Mesendoderm (in vitro differentiated cells): ENCODE measurements around the gene SPTBN1.
"Not testable (repeated sequence)": the region's sequence is repeated elsewhere in the genome, so short reads cannot be mapped to it uniquely, and the experiment has no call there.

Experiments
- DNase-seq: peaks from one replicate; pipeline ENCODE4 v3.0.0; 2013
- H2AK5ac ChIP-seq: 2 replicates; pipeline ENCODE4 v1.6.1; 2013; ENCODE audit warnings: low read length, inconsistent platforms
- H2BK120ac ChIP-seq: 2 replicates; pipeline ENCODE4 v1.6.1; 2013; ENCODE audit warnings: low read depth, mild to moderate bottlenecking, low read length, moderate library complexity, mixed read lengths
- H2BK15ac ChIP-seq: replicated peaks from 2 replicates; pipeline ENCODE4 v1.6.1; 2013; ENCODE audit warnings: low read depth, mild to moderate bottlenecking, moderate library complexity
- H2BK5ac ChIP-seq: 2 replicates; pipeline ENCODE4 v1.6.1; 2013; ENCODE audit warnings: low read length, inconsistent platforms
- H3K18ac ChIP-seq: 2 replicates; pipeline ENCODE4 v1.6.1; 2013; ENCODE audit warnings: mild to moderate bottlenecking, low read length, mixed read lengths
- H3K23ac ChIP-seq: one replicate; pipeline ENCODE4 v1.6.1; 2013; ENCODE audit warnings: low read length
- H3K27ac ChIP-seq: 2 replicates; pipeline ENCODE4 v1.5.1; 2013; ENCODE audit warnings: low read depth, mild to moderate bottlenecking, inconsistent platforms, low read length, moderate library complexity
- H3K27me3 ChIP-seq: 2 replicates; pipeline ENCODE4 v1.6.1; 2013; ENCODE audit warnings: low read length, control low read depth, mild to moderate bottlenecking, inconsistent platforms; ENCODE audit not compliant: insufficient read depth, poor library complexity
- H3K36me3 ChIP-seq: 2 replicates; pipeline ENCODE4 v1.6.1; 2013; ENCODE audit warnings: low read length, inconsistent platforms; ENCODE audit not compliant: control insufficient read depth, insufficient read depth
- H3K4ac ChIP-seq: one replicate; pipeline ENCODE4 v1.6.1; 2013; ENCODE audit warnings: low read depth, mild to moderate bottlenecking, low read length, moderate library complexity
- H3K4me1 ChIP-seq: 2 replicates; pipeline ENCODE4 v1.6.1; 2013; ENCODE audit warnings: low read depth, low read length, inconsistent platforms; ENCODE audit not compliant: control insufficient read depth
- H3K4me2 ChIP-seq: 2 replicates; pipeline ENCODE4 v1.6.1; 2013; ENCODE audit warnings: low read length
- H3K4me3 ChIP-seq: 2 replicates; pipeline ENCODE4 v1.5.1; 2013; ENCODE audit warnings: mild to moderate bottlenecking, low read length
- H3K56ac ChIP-seq: one replicate; pipeline ENCODE4 v1.6.1; 2013; ENCODE audit warnings: low read length
- H3K79me1 ChIP-seq: 2 replicates; pipeline ENCODE4 v1.6.1; 2013; ENCODE audit warnings: low read length, inconsistent platforms
- H3K79me2 ChIP-seq: 2 replicates; pipeline ENCODE4 v1.6.1; 2013; ENCODE audit warnings: mild to moderate bottlenecking, low read length; ENCODE audit not compliant: control insufficient read depth, insufficient read depth
- H3K9ac ChIP-seq: 2 replicates; pipeline ENCODE4 v1.6.1; 2013; ENCODE audit warnings: low read length, inconsistent platforms
- H4K5ac ChIP-seq: one replicate; pipeline ENCODE4 v1.6.1; 2013; ENCODE audit warnings: low read length
- H4K8ac ChIP-seq: one replicate; pipeline ENCODE4 v1.6.1; 2013; ENCODE audit warnings: low read depth, mild to moderate bottlenecking, control low read depth, low read length, moderate library complexity
- WGBS: extraction: QIAGEN DNeasy Blood & Tissue Kit; methylation state at CpG from one replicate; pipeline ENCODE4 v1.1.7; 2013; ENCODE audit warnings: low lambda C conversion rate, missing lambda C conversion rate; ENCODE audit not compliant: insufficient coverage; ENCODE audit errors: extremely low coverage; 5-methylcytosine and 5-hydroxymethylcytosine counted together

Gene SPTBN1

GRCh38 chr2:54512663-54513362 lies 56.7 kb downstream of the SPTBN1 start:
- no peaks in the 10 kb centered on the region for H3K36me3 ChIP-seq
- DNase-seq, result no peak
- H3K27me3 ChIP-seq, result no peaks in the 10 kb centered on the region
- no peak overlapping the region for H3K18ac ChIP-seq
- no peak overlapping the region for H3K4me2 ChIP-seq
- H4K5ac ChIP-seq, result no peak overlapping the region
- H2AK5ac ChIP-seq, result no peak overlapping the region
- H3K23ac ChIP-seq, result no peak overlapping the region
- H3K27ac ChIP-seq, result no peak overlapping the region
- H3K4me1 ChIP-seq, result peaks cover 8% of the 10 kb centered on the region
- H2BK120ac ChIP-seq, result no peak overlapping the region
- H3K9ac ChIP-seq, result no peak overlapping the region
- no peaks in the 10 kb centered on the region for H3K79me2 ChIP-seq
- H3K56ac ChIP-seq, result no peak overlapping the region
- H2BK15ac ChIP-seq, result no peak overlapping the region
- no CpG with 5 or more reads among the region's 4 CpGs for WGBS
- H4K8ac ChIP-seq, result no peak overlapping the region
- peaks cover 1% of the 10 kb centered on the region for H3K79me1 ChIP-seq
- H3K4me3 ChIP-seq, result no peak overlapping the region
- no peak overlapping the region for H3K4ac ChIP-seq
- no peak overlapping the region for H2BK5ac ChIP-seq

GRCh38 chr2:54513363-54513715 lies 57.2 kb downstream of the SPTBN1 start:
- Histone ChIP-seq H4K8ac (no peak overlapping the region), H3K79me1 (peaks cover 1% of the 10 kb centered on the region), H3K23ac (no peak overlapping the region), H3K79me2 (no peaks in the 10 kb centered on the region), H3K18ac (no peak overlapping the region), H3K4me1 (peaks cover 8% of the 10 kb centered on the region), H4K5ac (no peak overlapping the region), H3K36me3 (no peaks in the 10 kb centered on the region), H3K56ac (no peak overlapping the region), H3K27ac (no peak overlapping the region), H3K4me2 (no peak overlapping the region), H3K9ac (no peak overlapping the region), H2BK15ac (no peak overlapping the region), H3K4me3 (no peak overlapping the region), H2BK120ac (no peak overlapping the region), H3K27me3 (no peaks in the 10 kb centered on the region), H2BK5ac (no peak overlapping the region), H3K4ac (no peak overlapping the region), H2AK5ac (no peak overlapping the region)
- DNase-seq, result no peak

GRCh38 chr2:54514822-54515569 lies 58.9 kb downstream of the SPTBN1 start:
- H2AK5ac ChIP-seq, result no peak overlapping the region
- no peak overlapping the region for H3K56ac ChIP-seq
- H3K27ac ChIP-seq, result no peak overlapping the region
- H4K5ac ChIP-seq, result no peak overlapping the region
- no peaks in the 10 kb centered on the region for H3K27me3 ChIP-seq
- no peaks in the 10 kb centered on the region for H3K79me2 ChIP-seq
- peaks cover 1% of the 10 kb centered on the region for H3K79me1 ChIP-seq
- no CpG with 5 or more reads among the region's 1 CpG for WGBS
- H3K36me3 ChIP-seq, result no peaks in the 10 kb centered on the region
- DNase-seq, result no peak
- H3K9ac ChIP-seq, result no peak overlapping the region
- no peak overlapping the region for H3K4me3 ChIP-seq
- H3K4ac ChIP-seq, result no peak overlapping the region
- no peak overlapping the region for H3K23ac ChIP-seq
- H2BK15ac ChIP-seq, result no peak overlapping the region
- H4K8ac ChIP-seq, result no peak overlapping the region
- H3K18ac ChIP-seq, result no peak overlapping the region
- no peak overlapping the region for H2BK120ac ChIP-seq
- H3K4me2 ChIP-seq, result no peak overlapping the region
- no peak overlapping the region for H2BK5ac ChIP-seq
- peaks cover 8% of the 10 kb centered on the region for H3K4me1 ChIP-seq

- no peak overlapping the region for H3K9ac ChIP-seq
- no CpG with 5 or more reads among the region's 2 CpGs for WGBS
- H2BK5ac ChIP-seq, result no peak overlapping the region
- no peak overlapping the region for H2AK5ac ChIP-seq
- no peak overlapping the region for H3K56ac ChIP-seq
- H3K18ac ChIP-seq, result no peak overlapping the region
- no peak overlapping the region for H2BK15ac ChIP-seq
- H3K27me3 ChIP-seq, result no peaks in the 10 kb centered on the region
- H3K4me2 ChIP-seq, result no peak overlapping the region
- no peak overlapping the region for H3K23ac ChIP-seq
- no peak overlapping the region for H4K8ac ChIP-seq
- no peak overlapping the region for H2BK120ac ChIP-seq
- no peak overlapping the region for H4K5ac ChIP-seq
- DNase-seq, result peak; percentile 81
- H3K27ac ChIP-seq, result no peak overlapping the region
- H3K79me2 ChIP-seq, result no peaks in the 10 kb centered on the region
- no peaks in the 10 kb centered on the region for H3K36me3 ChIP-seq
- no peak overlapping the region for H3K4me3 ChIP-seq
- no peak overlapping the region for H3K4ac ChIP-seq
- peaks cover 3% of the 10 kb centered on the region for H3K4me1 ChIP-seq
- H3K79me1 ChIP-seq, result peaks cover 1% of the 10 kb centered on the region
These were observed 60.7 kb downstream of the SPTBN1 start for GRCh38 chr2:54516842-54517241.

GRCh38 chr2:54518016-54518415 lies 61.9 kb downstream of the SPTBN1 start:
- not testable (repeated sequence) for H3K9ac ChIP-seq, H3K27me3 ChIP-seq, H2BK15ac ChIP-seq, H2BK5ac ChIP-seq, H3K4me2 ChIP-seq, H3K36me3 ChIP-seq, H2BK120ac ChIP-seq, H3K4ac ChIP-seq, H3K4me3 ChIP-seq, H3K79me2 ChIP-seq, H3K79me1 ChIP-seq, H3K4me1 ChIP-seq, H3K27ac ChIP-seq, H3K56ac ChIP-seq, H4K8ac ChIP-seq, H3K23ac ChIP-seq, H3K18ac ChIP-seq, DNase-seq, H2AK5ac ChIP-seq, H4K5ac ChIP-seq
- WGBS, result no CpG with 5 or more reads among the region's 7 CpGs

- no CpG with 5 or more reads among the region's 2 CpGs for WGBS
- H4K8ac ChIP-seq, result no peak overlapping the region
These were observed 62.3 kb downstream of the SPTBN1 start for GRCh38 chr2:54518430-54518829.

More at GRCh38 chr2:54518430-54518829, 62.3 kb downstream of the SPTBN1 start:
- H3K23ac ChIP-seq, result no peak overlapping the region
- no peak overlapping the region for H3K4me3 ChIP-seq
- peaks cover 2% of the 10 kb centered on the region for H3K79me1 ChIP-seq
- no peak overlapping the region for H3K27ac ChIP-seq
- no peak for DNase-seq
- H3K9ac ChIP-seq, result no peak overlapping the region
- peaks cover 2% of the 10 kb centered on the region for H3K79me2 ChIP-seq
- H3K4me1 ChIP-seq, result peaks cover 3% of the 10 kb centered on the region
- H3K36me3 ChIP-seq, result no peaks in the 10 kb centered on the region
- H2AK5ac ChIP-seq, result no peak overlapping the region
- no peak overlapping the region for H2BK15ac ChIP-seq
- no peak overlapping the region for H2BK5ac ChIP-seq
- H2BK120ac ChIP-seq, result no peak overlapping the region
- H3K4me2 ChIP-seq, result no peak overlapping the region
- no peak overlapping the region for H3K18ac ChIP-seq
- H3K56ac ChIP-seq, result no peak overlapping the region
- no peak overlapping the region for H3K4ac ChIP-seq
- H4K5ac ChIP-seq, result no peak overlapping the region
- H3K27me3 ChIP-seq, result no peaks in the 10 kb centered on the region
